GM12873 (cell line): Measurements from ENCODE around the gene C8B.

Source experiments
- CTCF ChIP-seq: IDR thresholded peaks from 2 replicates; pipeline ENCODE4 v1.5.1; 2012; ENCODE audit warnings: low read depth, mild to moderate bottlenecking, moderate library complexity, low read length, control low read depth; ENCODE audit not compliant: insufficient read depth; ENCODE audit errors: missing control alignments

Gene C8B

GRCh38 chr1:56963667-56964066, 2.1 kb downstream of the C8B start:
- TF ChIP-seq CTCF, result no peak

- TF ChIP-seq CTCF, result no peak
These were observed 4.4 kb downstream of the C8B start for GRCh38 chr1:56961426-56961825.

GRCh38 chr1:56958526-56958925, 7.3 kb downstream of the C8B start:
- TF ChIP-seq CTCF, result no peak

DNA sequence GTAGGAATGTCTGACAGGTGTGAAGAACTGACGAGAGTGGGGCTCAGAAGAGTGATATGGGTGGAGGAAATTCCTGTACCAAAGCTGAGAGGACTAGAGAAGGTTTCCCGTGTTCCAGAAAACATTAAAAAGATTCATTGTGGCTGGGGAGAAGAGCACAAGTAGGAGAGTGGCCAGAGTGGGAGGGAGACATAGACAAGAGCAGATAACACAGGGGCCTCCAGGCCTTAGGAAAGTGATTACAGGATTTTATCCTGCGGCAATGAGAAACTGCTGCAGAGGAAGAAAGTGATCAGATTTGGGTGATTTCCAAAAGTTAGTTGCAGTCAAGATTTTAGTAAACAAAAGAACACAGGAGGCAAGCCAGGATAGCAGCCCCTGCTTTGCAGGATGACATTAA, 7.9 kb downstream of the C8B start:
- no peak for TF ChIP-seq CTCF

DNA sequence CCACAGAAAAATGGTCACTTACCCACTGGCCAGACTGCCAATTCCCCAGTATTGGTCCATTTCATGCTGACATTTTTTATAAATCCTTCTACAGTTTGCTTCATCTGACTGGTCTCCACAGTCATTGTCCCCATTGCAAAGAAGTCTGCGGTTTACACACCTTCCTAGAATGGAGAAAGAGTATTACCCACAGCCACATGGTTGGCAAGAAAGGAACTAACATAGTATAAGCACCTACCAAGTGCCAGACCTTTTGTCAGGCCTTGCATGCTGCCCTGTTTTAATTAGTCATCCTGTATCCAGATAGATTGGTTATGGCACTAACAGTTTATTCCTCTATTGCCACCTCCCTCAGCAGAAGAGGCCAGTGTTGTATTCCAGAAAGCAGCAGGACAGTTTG, 11.2 kb downstream of the C8B start:
- no peak for TF ChIP-seq CTCF

GRCh38 chr1:56953386-56953785, 12.4 kb downstream of the C8B start:
- no peak for TF ChIP-seq CTCF

DNA sequence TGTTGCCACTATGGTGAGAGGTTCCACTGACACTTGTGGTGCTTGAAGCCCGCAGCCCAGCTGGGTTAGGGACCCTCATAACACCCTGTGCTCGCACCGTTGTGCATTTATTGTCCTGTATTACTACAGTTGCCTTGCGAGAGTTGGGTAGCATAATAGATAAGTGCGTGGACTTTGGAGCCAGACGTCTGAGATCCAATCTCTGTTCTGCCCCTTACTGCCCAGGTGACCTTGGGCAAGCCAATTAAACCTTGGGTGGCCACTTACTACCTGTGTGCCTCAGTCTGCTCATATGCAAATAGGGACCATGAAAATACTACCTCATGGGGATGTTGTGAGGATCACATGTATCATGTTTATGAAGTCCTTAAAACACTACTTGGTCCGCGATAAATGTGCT, 13.3 kb downstream of the C8B start:
- no peak for TF ChIP-seq CTCF
